Measurements from ENCODE around the gene TMBIM1. TPM values are rescaled to one million over a fixed set of nuclear protein-coding genes. Genes with fewer than 3 reads are reported as not detected.

TMBIM1 gene
- total RNA-seq, 1 donor: 185 TPM

DNA sequence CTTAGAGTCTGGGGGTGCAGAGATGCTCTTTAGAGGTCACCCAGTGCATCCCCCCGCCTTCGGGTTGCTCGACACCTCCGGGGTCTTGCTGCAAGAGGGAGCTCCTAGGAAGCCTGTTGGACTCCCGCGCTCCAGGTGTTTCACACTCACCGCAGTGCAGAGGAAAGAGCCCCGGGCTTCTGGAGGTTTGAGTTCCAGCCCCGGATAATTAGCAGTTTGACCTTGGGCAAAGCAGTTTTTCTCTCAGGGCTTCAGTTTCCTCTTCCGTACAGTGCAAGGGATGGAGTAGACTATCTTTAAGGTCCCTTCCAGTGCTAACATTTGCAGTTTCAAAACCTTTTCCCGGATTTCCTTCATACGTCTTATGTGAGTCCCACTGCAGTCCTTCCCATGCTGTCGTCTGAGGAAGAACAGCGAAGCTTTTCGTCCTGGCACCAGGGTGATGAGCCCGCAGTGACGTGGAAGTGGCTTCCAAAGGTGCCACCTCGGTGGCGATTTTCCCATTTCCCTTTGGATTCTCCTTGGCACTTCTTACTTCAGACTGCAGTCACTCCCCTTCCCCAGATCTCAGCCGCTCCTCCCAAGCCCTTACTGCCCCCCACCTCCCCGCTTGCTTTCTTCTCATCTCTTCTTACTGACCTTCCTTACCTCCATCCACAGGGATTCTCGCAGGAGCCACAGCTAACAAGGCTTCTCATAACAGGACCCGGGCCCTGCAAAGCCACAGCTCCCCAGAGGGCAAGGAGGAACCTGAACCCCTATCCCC, 21.4 kb downstream of the TMBIM1 start:
- DNase-seq (ENCODE audit: low read depth): no peak
- H3K4me3 ChIP-seq (ENCODE audit: low read depth, low read length): peak overlapping the region; percentile 98
- TF ChIP-seq CTCF (IDR thresholded peaks at IDR 0.05; ENCODE audit: insufficient read depth, low read length): no peak

DNA sequence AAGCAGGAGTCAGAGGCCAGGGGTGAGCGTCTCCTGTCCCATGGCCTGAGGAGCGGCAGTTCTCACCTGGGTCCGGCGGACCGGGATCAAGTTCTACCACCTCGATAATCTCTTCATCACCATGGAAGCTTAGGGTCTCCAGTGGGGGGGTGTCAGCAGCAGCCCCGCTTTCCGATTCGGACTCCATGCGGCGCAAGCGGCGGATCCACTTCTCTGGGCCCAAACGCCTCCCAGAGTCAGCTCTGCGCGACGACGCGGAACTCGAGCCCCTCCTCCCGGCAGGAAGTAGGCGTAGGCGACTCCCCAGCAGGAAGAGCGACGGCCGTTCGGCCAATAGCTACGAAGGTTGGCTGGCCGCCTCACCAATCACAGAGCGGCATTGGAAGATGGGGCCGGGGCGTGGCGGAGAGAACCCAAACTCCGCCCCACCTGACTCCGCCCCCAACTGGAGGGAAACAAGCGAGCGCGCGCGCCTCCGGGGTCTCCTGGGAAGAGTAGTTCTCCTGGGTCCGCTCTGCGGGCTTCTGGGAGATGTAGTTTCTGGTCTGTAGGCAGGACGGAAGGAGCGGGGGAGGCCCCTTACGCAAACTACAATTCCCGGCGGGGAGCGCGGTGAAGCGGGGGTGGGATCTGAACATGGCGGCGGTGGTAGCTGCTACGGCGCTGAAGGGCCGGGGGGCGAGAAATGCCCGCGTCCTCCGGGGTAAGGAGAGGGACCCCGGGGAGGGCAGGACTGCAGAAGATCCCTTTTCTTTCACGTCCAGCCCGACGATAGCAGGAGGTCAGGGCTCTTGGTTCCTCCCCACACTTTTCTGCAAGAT, 22.2 kb downstream of the TMBIM1 start, which contains the start of the genes AAMP and PNKD:
TSS of gene AAMP (minus strand) at position 238 of the 821 bp plus-strand sequence. CDS start at position 187, 51 bp downstream.
TSS of gene PNKD (plus strand) at position 620 of the 821 bp plus-strand sequence. CDS start at position 637, 17 bp downstream.
- H3K4me3 ChIP-seq (ENCODE audit: low read depth, low read length): peak within 1 kb of the TSS; percentile 98
- peak; percentile 99 for DNase-seq (ENCODE audit: low read depth)
- no peak for TF ChIP-seq CTCF (IDR thresholded peaks at IDR 0.05; ENCODE audit: insufficient read depth, low read length)

GRCh38 chr2:218267259-218267658, 25.0 kb downstream of the TMBIM1 start:
- TF ChIP-seq CTCF (IDR thresholded peaks at IDR 0.05; ENCODE audit: insufficient read depth, low read length): no peak
- DNase-seq (ENCODE audit: low read depth): no peak
- no peak overlapping the region for H3K4me3 ChIP-seq (ENCODE audit: low read depth, low read length)

DNA sequence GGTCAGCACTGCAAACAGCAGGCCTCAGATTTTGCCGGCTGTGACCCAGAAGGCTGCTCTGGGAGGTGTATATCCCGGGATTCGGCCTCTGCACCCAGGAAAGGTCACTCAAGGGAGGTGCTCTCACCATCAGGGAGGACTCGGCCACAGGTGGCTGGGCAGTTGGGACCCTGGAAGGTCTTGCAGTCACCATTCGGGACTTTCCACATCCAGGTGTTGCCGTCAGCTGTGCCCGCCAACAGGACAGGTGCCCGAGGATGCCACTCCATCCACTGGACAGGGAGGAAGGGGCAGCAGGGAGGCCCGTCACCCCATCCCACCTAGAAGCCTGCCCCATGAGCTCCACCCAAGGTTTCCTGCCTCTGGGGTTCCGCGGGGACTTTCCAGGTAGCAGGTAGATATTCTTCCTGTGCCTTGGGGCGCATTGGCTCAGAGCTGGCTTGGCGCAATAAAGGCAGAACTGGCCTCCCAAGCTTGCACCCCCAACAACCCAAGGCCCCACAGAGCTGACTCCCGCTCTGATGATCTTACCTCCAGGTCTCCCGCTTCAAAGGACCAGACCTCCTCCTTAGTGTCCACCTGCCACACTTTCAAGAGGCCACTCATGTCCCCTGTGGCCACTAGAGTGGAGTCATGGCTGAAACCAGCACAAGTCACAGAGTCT, 25.9 kb downstream of the TMBIM1 start:
- no peak overlapping the region for H3K4me3 ChIP-seq (ENCODE audit: low read depth, low read length)
- DNase-seq (ENCODE audit: low read depth): no peak
- TF ChIP-seq CTCF (IDR thresholded peaks at IDR 0.05; ENCODE audit: insufficient read depth, low read length): no peak

GRCh38 chr2:218265626-218266025, 26.7 kb downstream of the TMBIM1 start:
- no peak overlapping the region for H3K4me3 ChIP-seq (ENCODE audit: low read depth, low read length)
- no peak for TF ChIP-seq CTCF (IDR thresholded peaks at IDR 0.05; ENCODE audit: insufficient read depth, low read length)
- DNase-seq (ENCODE audit: low read depth): no peak

DNA sequence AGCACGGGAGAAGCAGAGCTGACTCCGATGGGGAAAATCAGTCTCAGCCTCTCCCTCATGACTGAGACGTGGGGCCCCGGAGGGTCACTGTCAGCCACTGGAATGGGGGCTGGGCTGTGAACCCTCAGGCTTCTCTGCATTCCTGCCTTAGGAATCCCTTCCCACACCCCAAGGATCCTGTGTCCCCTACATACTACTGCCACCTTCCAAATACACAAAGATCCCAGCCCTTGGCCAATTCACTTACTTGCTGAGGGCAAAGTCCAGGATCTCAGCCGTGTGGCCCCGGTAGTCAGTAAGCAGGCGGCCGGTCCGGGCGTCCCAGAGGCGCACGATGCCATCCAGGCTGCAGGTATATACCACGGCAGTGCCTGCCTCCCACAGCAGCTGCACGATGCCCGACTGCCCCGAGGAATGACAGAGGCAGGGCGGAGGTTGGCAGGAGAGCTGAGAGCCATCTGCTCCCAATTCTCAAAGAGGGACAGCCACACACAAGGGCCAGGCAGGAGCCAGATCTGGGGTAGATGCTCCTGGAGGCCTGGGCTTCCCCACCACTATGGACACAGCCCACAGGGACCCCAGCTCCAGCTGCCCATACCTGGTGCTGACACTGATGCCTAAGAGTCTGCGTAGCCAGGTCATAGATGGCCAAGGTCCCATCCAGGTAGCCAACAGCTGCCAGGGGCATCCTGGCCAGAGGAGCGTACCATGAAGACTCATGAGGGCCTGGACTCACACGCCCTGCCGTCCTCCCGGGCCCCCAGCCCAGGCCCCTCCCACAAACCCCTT, 27.3 kb downstream of the TMBIM1 start:
- no peak for TF ChIP-seq CTCF (IDR thresholded peaks at IDR 0.05; ENCODE audit: insufficient read depth, low read length)
- no peak for DNase-seq (ENCODE audit: low read depth)
- no peak overlapping the region for H3K4me3 ChIP-seq (ENCODE audit: low read depth, low read length)

All from fibroblast of the aortic adventitia (primary cell).